GM18520 (cell line): ENCODE results near the gene SNX25.

Experiments used
- ATAC-seq: cut with Tn5 transposase; IDR thresholded peaks from one replicate; pipeline ENCODE4 v1.9.1; 2021; ENCODE audit not compliant: unreplicated experiment

SNX25 gene

GRCh38 chr4:185399466-185399865, 190.1 kb downstream of the SNX25 start:
- ATAC-seq = no peak

DNA sequence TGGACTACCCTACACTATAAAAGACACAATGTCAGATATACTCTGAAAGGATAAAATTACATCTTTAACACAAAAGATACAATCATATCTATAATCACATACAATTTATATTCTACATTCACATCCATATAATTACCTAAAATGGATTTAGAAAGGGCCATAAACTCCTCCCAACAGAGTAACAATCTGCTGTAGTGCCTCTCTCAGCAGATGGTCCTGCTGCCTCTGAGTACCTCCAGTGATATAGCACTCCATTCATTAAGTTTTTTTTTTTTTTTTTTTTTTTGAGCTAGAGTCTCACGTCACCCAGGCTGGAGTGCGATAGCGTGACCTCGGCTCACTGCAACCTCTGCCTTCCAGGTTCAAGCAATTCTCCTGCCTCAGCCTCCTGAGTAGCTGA, 194.6 kb downstream of the SNX25 start:
- no peak for ATAC-seq

DNA sequence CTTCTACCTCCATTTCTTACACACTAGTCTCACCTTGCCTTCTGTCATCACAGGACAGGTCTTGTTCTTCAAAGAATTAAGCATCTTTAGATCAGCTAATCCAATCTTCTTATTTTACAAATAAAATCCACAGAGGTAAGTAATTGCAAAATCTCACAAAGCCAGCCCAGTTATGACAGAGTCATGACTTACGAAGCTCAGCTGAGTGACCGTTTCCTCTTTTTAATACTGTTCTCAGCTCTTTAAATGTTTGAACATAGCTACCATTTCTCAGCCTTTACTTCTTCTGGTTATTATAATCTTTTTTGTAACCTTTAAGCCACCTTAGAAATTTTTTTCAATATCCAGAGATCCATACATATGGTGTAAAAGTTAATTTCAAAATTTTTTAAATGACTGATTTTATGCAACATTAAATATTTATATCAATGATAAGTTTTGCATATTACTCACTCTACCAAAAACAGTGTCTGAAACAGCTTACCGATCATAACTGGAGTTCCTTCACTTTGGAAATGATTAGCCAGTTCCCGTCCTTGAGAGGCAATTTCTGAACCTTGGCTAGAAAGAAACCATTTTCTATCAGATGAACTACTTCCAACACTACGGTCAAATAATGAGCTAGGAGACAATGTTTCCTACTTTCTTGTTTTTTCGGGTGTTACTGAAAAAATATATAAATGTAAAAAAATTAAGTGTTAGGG, 196.1 kb downstream of the SNX25 start:
- no peak for ATAC-seq

DNA sequence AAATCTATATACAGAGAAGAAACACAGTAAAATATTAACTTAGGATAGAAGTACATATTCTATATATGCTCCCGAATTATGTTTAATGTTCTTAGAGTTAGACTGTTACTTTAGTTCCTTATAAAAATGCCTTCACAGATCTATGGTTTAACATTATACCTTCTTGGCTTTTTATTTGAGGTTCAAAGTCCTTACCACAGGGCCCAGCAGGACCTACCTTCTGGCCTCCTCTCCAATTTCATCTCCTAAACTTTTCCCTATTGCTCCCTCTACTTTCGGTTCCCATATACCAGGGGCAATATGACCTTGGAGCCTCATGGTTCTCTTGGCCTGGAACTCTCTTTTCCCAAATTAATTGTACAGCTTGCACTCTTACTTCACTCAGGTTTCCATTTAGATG, 199.0 kb downstream of the SNX25 start:
- ATAC-seq = no peak

DNA sequence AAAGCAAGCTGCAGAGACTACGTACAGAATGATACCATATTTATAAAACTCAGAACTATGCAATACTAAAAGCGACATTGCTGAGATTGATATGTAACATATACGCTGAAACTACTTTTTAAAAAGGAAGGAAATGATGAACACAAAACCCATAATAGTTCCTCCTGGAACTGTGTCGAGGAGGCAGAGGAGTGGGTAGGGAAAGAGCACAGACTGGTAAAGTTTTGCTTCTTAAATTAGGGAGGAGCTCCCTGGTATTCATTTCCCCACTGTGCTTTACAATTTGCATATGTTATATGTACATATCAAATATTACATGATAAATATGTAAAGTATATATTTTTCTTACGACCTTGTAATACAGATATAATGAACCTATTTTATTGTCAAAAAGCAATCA, 202.5 kb downstream of the SNX25 start:
- no peak for ATAC-seq

GRCh38 chr4:185412412-185412811, 203.0 kb downstream of the SNX25 start:
- no peak for ATAC-seq
